ENCODE measurements around the gene AMN1. TPM values are rescaled to one million over a fixed set of nuclear protein-coding genes. Genes with fewer than 3 reads are reported as not detected.

Gene AMN1
- total and polyA plus RNA-seq, 2 of the 13 experiments (the other 11 are each of a cell fraction or from before 2014, with no cell fraction given) = 7.5 to 26.5 TPM

DNA sequence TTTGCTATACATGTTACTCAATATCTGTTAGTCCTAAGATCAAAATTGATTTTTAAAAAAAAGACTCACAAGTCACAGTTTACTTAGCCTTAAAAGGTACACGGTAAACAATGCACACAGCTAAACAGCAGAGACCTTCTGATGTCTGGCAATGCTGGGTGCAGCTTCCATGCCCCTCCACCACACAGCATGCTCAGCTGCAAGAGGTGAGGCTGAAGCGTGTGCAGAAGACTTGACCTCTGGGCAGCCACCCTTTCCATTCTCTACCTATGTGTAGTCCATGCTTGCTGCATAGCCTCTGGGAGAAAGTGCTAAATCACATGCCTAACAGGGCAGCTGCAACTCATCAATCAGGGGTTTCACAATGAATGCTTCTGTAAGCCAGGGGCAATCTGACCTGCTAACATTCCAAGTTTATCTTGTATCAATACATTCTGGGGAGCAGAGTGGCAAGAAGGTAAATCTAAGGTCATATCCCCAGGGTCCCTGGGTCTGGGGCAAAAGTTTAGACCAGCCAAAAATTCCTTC is 44.5 kb upstream of the AMN1 start (continued):
- TF ChIP-seq, protein P1, sequence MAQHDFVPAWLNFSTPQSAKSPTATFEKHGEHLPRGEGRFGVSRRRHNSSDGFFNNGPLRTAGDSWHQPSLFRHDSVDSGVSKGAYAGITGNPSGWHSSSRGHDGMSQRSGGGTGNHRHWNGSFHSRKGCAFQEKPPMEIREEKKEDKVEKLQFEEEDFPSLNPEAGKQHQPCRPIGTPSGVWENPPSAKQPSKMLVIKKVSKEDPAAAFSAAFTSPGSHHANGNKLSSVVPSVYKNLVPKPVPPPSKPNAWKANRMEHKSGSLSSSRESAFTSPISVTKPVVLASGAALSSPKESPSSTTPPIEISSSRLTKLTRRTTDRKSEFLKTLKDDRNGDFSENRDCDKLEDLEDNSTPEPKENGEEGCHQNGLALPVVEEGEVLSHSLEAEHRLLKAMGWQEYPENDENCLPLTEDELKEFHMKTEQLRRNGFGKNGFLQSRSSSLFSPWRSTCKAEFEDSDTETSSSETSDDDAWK (CRISPR knock-in tag; IDR thresholded peaks at IDR 0.05) = no peak
- TF ChIP-seq ZNF33B (CRISPR knock-in tag; IDR thresholded peaks at IDR 0.05) (peak; percentile 20; the same call in 1 of the 2 replicates), ZNF205 (CRISPR knock-in tag; IDR thresholded peaks at IDR 0.05) (no peak), ZNF629 (CRISPR knock-in tag; conservative IDR thresholded peaks at IDR 0.05) (0 out of 2 replicates have a peak, but pooled peaks have one; percentile 22), ZNF124 (CRISPR knock-in tag; IDR thresholded peaks at IDR 0.05) (peak; percentile 90), NCOA1 (CRISPR knock-in tag; IDR thresholded peaks at IDR 0.05) (peak; percentile 88; the same call in 1 of the 2 replicates), NR1H2 (CRISPR knock-in tag; IDR thresholded peaks at IDR 0.05; ENCODE audit: borderline replicate concordance, low read depth) (no peak), CCAR2 (optimal IDR thresholded peaks at IDR 0.05; ENCODE audit: low read depth, low read length) (no peak), SNAI1 (CRISPR knock-in tag; IDR thresholded peaks at IDR 0.05; ENCODE audit: borderline replicate concordance) (no peak), ZNF569 (CRISPR knock-in tag; IDR thresholded peaks at IDR 0.05; ENCODE audit: borderline replicate concordance) (no peak), ZNF567 (CRISPR knock-in tag; IDR thresholded peaks at IDR 0.05; ENCODE audit: borderline replicate concordance) (no peak), NCOA5 (CRISPR knock-in tag; IDR thresholded peaks at IDR 0.05) (no peak), POLR2AphosphoS2 (IDR thresholded peaks at IDR 0.05; ENCODE audit: low read depth, low read length) (no peak), ZNF382 (CRISPR knock-in tag; IDR thresholded peaks at IDR 0.05; ENCODE audit: borderline replicate concordance) (no peak), ZNF260 (CRISPR knock-in tag; IDR thresholded peaks at IDR 0.05; ENCODE audit: borderline replicate concordance, low read depth) (no peak)
- TF ChIP-seq, protein P2, sequence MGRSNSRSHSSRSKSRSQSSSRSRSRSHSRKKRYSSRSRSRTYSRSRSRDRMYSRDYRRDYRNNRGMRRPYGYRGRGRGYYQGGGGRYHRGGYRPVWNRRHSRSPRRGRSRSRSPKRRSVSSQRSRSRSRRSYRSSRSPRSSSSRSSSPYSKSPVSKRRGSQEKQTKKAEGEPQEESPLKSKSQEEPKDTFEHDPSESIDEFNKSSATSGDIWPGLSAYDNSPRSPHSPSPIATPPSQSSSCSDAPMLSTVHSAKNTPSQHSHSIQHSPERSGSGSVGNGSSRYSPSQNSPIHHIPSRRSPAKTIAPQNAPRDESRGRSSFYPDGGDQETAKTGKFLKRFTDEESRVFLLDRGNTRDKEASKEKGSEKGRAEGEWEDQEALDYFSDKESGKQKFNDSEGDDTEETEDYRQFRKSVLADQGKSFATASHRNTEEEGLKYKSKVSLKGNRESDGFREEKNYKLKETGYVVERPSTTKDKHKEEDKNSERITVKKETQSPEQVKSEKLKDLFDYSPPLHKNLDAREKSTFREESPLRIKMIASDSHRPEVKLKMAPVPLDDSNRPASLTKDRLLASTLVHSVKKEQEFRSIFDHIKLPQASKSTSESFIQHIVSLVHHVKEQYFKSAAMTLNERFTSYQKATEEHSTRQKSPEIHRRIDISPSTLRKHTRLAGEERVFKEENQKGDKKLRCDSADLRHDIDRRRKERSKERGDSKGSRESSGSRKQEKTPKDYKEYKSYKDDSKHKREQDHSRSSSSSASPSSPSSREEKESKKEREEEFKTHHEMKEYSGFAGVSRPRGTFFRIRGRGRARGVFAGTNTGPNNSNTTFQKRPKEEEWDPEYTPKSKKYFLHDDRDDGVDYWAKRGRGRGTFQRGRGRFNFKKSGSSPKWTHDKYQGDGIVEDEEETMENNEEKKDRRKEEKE (IDR thresholded peaks at IDR 0.05) = no peak
- TF ChIP-seq, protein P3, sequence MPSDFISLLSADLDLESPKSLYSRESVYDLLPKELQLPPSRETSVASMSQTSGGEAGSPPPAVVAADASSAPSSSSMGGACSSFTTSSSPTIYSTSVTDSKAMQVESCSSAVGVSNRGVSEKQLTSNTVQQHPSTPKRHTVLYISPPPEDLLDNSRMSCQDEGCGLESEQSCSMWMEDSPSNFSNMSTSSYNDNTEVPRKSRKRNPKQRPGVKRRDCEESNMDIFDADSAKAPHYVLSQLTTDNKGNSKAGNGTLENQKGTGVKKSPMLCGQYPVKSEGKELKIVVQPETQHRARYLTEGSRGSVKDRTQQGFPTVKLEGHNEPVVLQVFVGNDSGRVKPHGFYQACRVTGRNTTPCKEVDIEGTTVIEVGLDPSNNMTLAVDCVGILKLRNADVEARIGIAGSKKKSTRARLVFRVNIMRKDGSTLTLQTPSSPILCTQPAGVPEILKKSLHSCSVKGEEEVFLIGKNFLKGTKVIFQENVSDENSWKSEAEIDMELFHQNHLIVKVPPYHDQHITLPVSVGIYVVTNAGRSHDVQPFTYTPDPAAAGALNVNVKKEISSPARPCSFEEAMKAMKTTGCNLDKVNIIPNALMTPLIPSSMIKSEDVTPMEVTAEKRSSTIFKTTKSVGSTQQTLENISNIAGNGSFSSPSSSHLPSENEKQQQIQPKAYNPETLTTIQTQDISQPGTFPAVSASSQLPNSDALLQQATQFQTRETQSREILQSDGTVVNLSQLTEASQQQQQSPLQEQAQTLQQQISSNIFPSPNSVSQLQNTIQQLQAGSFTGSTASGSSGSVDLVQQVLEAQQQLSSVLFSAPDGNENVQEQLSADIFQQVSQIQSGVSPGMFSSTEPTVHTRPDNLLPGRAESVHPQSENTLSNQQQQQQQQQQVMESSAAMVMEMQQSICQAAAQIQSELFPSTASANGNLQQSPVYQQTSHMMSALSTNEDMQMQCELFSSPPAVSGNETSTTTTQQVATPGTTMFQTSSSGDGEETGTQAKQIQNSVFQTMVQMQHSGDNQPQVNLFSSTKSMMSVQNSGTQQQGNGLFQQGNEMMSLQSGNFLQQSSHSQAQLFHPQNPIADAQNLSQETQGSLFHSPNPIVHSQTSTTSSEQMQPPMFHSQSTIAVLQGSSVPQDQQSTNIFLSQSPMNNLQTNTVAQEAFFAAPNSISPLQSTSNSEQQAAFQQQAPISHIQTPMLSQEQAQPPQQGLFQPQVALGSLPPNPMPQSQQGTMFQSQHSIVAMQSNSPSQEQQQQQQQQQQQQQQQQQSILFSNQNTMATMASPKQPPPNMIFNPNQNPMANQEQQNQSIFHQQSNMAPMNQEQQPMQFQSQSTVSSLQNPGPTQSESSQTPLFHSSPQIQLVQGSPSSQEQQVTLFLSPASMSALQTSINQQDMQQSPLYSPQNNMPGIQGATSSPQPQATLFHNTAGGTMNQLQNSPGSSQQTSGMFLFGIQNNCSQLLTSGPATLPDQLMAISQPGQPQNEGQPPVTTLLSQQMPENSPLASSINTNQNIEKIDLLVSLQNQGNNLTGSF (CRISPR knock-in tag; IDR thresholded peaks at IDR 0.05) = no peak
- TF ChIP-seq, protein P4, sequence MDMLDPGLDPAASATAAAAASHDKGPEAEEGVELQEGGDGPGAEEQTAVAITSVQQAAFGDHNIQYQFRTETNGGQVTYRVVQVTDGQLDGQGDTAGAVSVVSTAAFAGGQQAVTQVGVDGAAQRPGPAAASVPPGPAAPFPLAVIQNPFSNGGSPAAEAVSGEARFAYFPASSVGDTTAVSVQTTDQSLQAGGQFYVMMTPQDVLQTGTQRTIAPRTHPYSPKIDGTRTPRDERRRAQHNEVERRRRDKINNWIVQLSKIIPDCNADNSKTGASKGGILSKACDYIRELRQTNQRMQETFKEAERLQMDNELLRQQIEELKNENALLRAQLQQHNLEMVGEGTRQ (IDR thresholded peaks at IDR 0.05; ENCODE audit: low read depth, low read length) = no peak
- TF ChIP-seq, protein P4 (CRISPR knock-in tag; IDR thresholded peaks at IDR 0.05; ENCODE audit: borderline replicate concordance) = peak; percentile 92

All from HepG2 (cell line).